Mammary epithelial cell (primary cell): ENCODE data around the gene CRB3.

Source experiments
- EZH2 ChIP-seq: IDR thresholded peaks from 2 replicates; pipeline ENCODE4 v1.6.1; 2012; ENCODE audit warnings: low read length, inconsistent platforms, borderline replicate concordance
- TF ChIP-seq, protein P1 (sequence below), 2 donors: IDR thresholded peaks in 1 of 2; conservative IDR thresholded peaks in 1 of 2; 2 replicates each; pipeline ENCODE4 v1.5.1; 2011 to 2012; ENCODE audit warnings: inconsistent platforms in 2 of 2, low read length in 2 of 2, mild to moderate bottlenecking in 2 of 2, control low read depth in 1 of 2, low read depth in 1 of 2; ENCODE audit not compliant: insufficient read depth in 1 of 2; ENCODE audit errors: extremely low read depth in 1 of 2

DNA sequence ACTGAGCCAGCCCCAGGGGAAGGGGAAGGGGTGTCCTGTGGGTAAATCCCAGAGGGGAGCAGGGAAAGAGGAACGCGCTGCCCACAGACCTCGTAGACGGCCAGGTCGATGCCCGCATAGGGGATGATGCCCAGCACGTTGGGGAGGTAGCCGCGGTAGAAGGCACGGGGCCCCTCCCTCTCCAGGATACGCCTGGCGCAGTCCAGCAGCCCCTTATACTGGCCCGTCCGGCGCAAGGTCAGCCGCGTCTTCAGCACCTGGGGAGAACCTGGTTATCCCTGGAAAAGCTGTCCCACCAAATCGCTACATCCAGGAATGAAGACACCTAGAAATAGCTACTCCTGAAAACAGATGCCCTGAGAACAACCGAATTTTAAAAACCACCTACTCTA, 11.9 kb upstream of the CRB3 start:
- TF ChIP-seq, protein P1, sequence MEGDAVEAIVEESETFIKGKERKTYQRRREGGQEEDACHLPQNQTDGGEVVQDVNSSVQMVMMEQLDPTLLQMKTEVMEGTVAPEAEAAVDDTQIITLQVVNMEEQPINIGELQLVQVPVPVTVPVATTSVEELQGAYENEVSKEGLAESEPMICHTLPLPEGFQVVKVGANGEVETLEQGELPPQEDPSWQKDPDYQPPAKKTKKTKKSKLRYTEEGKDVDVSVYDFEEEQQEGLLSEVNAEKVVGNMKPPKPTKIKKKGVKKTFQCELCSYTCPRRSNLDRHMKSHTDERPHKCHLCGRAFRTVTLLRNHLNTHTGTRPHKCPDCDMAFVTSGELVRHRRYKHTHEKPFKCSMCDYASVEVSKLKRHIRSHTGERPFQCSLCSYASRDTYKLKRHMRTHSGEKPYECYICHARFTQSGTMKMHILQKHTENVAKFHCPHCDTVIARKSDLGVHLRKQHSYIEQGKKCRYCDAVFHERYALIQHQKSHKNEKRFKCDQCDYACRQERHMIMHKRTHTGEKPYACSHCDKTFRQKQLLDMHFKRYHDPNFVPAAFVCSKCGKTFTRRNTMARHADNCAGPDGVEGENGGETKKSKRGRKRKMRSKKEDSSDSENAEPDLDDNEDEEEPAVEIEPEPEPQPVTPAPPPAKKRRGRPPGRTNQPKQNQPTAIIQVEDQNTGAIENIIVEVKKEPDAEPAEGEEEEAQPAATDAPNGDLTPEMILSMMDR (conservative IDR thresholded peaks at IDR 0.05 in 1 of 2, IDR thresholded peaks at IDR 0.05 in 1 of 2; ENCODE audit: extremely low read depth in 1 of 2, insufficient read depth in 1 of 2, low read depth in 1 of 2, low read length in 2 of 2): no peak
- TF ChIP-seq EZH2: no peak
